RWPE2 (cell line): ENCODE results near the gene RNF225.
A peak's percentile ranks its signal among the peaks of the same experiment; 100 is the strongest.

ENCODE experiments used
- ATAC-seq: fragments of 200-7000 bp; cut with Tn5 transposase; 3 replicates; pipeline ENCODE4 v1.9.1; 2021; ENCODE audit warnings: low read depth
- DNase-seq: peaks from one replicate; pipeline ENCODE4 v3.0.0-alpha.2; 2020; ENCODE audit warnings: low spot score
- H3K27ac ChIP-seq: fragments of 450-650 bp; 2 replicates; pipeline ENCODE4 v1.5.1; 2017; ENCODE audit warnings: mild to moderate bottlenecking; ENCODE audit not compliant: poor library complexity, severe bottlenecking
- H3K27me3 ChIP-seq: fragments of 250-450 bp; sonication (Bioruptor Pico); 2 replicates; pipeline ENCODE4 v1.5.1; 2021; ENCODE audit warnings: mild to moderate bottlenecking, moderate library complexity; ENCODE audit not compliant: insufficient read depth, poor library complexity, severe bottlenecking
- H3K36me3 ChIP-seq: fragments of 250-450 bp; sonication (Bioruptor Pico); 2 replicates; pipeline ENCODE4 v1.5.1; 2020; ENCODE audit warnings: low read depth, mild to moderate bottlenecking, moderate library complexity
- H3K4me1 ChIP-seq: fragments of 250-450 bp; sonication (Bioruptor Pico); 2 replicates; pipeline ENCODE4 v1.5.1; 2021; ENCODE audit warnings: mild to moderate bottlenecking, moderate library complexity; ENCODE audit not compliant: insufficient read depth, poor library complexity, severe bottlenecking
- H3K4me3 ChIP-seq: fragments of 250-450 bp; sonication (Bioruptor Pico); 2 replicates; pipeline ENCODE4 v1.5.1; 2021; ENCODE audit warnings: mild to moderate bottlenecking, moderate library complexity; ENCODE audit not compliant: severe bottlenecking
- H3K9me3 ChIP-seq: fragments of 250-450 bp; sonication (Bioruptor Pico); 2 replicates; pipeline ENCODE4 v1.5.1; 2021; ENCODE audit warnings: mild to moderate bottlenecking, moderate library complexity; ENCODE audit not compliant: severe bottlenecking
- CTCF ChIP-seq: fragments of 450-650 bp; IDR thresholded peaks from one replicate; pipeline ENCODE4 v1.5.1; 2017; ENCODE audit warnings: mild to moderate bottlenecking, moderate library complexity; ENCODE audit not compliant: poor library complexity, severe bottlenecking

Gene RNF225

GRCh38 chr19:58416604-58417003 is 21.1 kb downstream of the RNF225 start:
- no peak for DNase-seq
- no peak for TF ChIP-seq CTCF
- Histone ChIP-seq H3K4me3 (no peak overlapping the region), H3K9me3 (no peaks in the 10 kb centered on the region), H3K27ac (no peak overlapping the region), H3K36me3 (peaks cover 55% of the 10 kb centered on the region), H3K27me3 (no peaks in the 10 kb centered on the region), H3K4me1 (no peaks in the 10 kb centered on the region)
- ATAC-seq: no peak

GRCh38 chr19:58417071-58417470 is 21.6 kb downstream of the RNF225 start:
- TF ChIP-seq CTCF: no peak
- ATAC-seq (no peak), DNase-seq (no peak)
- H3K27ac ChIP-seq: no peak overlapping the region
- no peaks in the 10 kb centered on the region for H3K4me1 ChIP-seq
- no peaks in the 10 kb centered on the region for H3K9me3 ChIP-seq
- H3K4me3 ChIP-seq: no peak overlapping the region
- peaks cover 55% of the 10 kb centered on the region for H3K36me3 ChIP-seq
- no peaks in the 10 kb centered on the region for H3K27me3 ChIP-seq

GRCh38 chr19:58428617-58429016 is 33.2 kb downstream of the RNF225 start:
- Histone ChIP-seq H3K4me3 (no peak overlapping the region), H3K27ac (peak overlapping the region; percentile 47), H3K36me3 (peaks cover 15% of the 10 kb centered on the region), H3K4me1 (peaks cover 8% of the 10 kb centered on the region), H3K9me3 (peaks cover 56% of the 10 kb centered on the region), H3K27me3 (no peaks in the 10 kb centered on the region)
- DNase-seq (no peak), ATAC-seq (peak; percentile 71)
- TF ChIP-seq CTCF: no peak

GRCh38 chr19:58429745-58430144 is 34.3 kb downstream of the RNF225 start:
- Histone ChIP-seq H3K27me3 (no peaks in the 10 kb centered on the region), H3K9me3 (peaks cover 67% of the 10 kb centered on the region), H3K27ac (no peak overlapping the region), H3K4me1 (peaks cover 8% of the 10 kb centered on the region), H3K4me3 (no peak overlapping the region), H3K36me3 (peaks cover 27% of the 10 kb centered on the region)
- no peak for ATAC-seq
- no peak for DNase-seq
- TF ChIP-seq CTCF: no peak

GRCh38 chr19:58434217-58434616 is 38.8 kb downstream of the RNF225 start:
- Histone ChIP-seq H3K36me3 (peaks cover 62% of the 10 kb centered on the region), H3K27ac (no peak overlapping the region), H3K4me3 (no peak overlapping the region), H3K27me3 (no peaks in the 10 kb centered on the region), H3K9me3 (peaks cover 61% of the 10 kb centered on the region), H3K4me1 (no peaks in the 10 kb centered on the region)
- TF ChIP-seq CTCF: no peak
- ATAC-seq (no peak), DNase-seq (no peak)
